Omental fat pad (tissue), 4 donors: ENCODE measurements around the gene SAMD15. TPM values are rescaled to one million over a fixed set of nuclear protein-coding genes. Genes with fewer than 3 reads are reported as not detected.

Source experiments
- ATAC-seq: fragments of 150-250 bp; one replicate; pipeline ENCODE4 v1.9.1; 2016; ENCODE audit warnings: mild to moderate bottlenecking, moderate library complexity; ENCODE audit not compliant: low FRiP score
- DNase-seq: peaks from one replicate; pipeline ENCODE4 v3.0.0-alpha.2; 2019; ENCODE audit warnings: low spot score
- CTCF ChIP-seq, 3 donors: fragments of 450-650 bp; IDR thresholded peaks; one replicate each; pipeline ENCODE4 v1.5.1; 2016 to 2017; ENCODE audit warnings: antibody characterized with exemption in 3 of 3, mild to moderate bottlenecking in 3 of 3, moderate library complexity in 2 of 3
- total RNA-seq, 4 donors: library from RNA; depleted of rRNA; stranded (reverse); fragments of >200 nt; gene quantifications; one replicate each; pipeline ENCODE4 v1.1.0, GENCODE V29; 2016

SAMD15 gene
- total RNA-seq, 4 donors from 2014 or later, result 0.25 to 2.2 (median 0.84) TPM; not detected in 1

- DNase-seq, result no peak
- ATAC-seq, result no peak
Observed at GRCh38 chr14:77421201-77421600, 44.0 kb downstream of the SAMD15 start.

GRCh38 chr14:77423423-77423822 lies 46.2 kb downstream of the SAMD15 start, which contains the start of gene NOXRED1:
TSS of gene NOXRED1 (minus strand) at chr14:77423523. CDS start at chr14:77422889, 634 bp downstream.
- DNase-seq (no peak), ATAC-seq (no peak)
- TF ChIP-seq CTCF (IDR thresholded peaks at IDR 0.05), result no peak

More at GRCh38 chr14:77421201-77421600, 44.0 kb downstream of the SAMD15 start:
- no peak for TF ChIP-seq CTCF (IDR thresholded peaks at IDR 0.05)

GRCh38 chr14:77424862-77425261 lies 47.7 kb downstream of the SAMD15 start:
- DNase-seq (no peak), ATAC-seq (no peak)
- no peak for TF ChIP-seq CTCF (IDR thresholded peaks at IDR 0.05)

- no peak for TF ChIP-seq CTCF (IDR thresholded peaks at IDR 0.05)
- ATAC-seq, result no peak
- no peak for DNase-seq
Observed at GRCh38 chr14:77426396-77426795, 49.2 kb downstream of the SAMD15 start.

- TF ChIP-seq CTCF (IDR thresholded peaks at IDR 0.05), result no peak
- no peak for ATAC-seq
- no peak for DNase-seq
Observed at GRCh38 chr14:77436042-77436441, 58.9 kb downstream of the SAMD15 start.

- ATAC-seq (no peak), DNase-seq (no peak)
- TF ChIP-seq CTCF (IDR thresholded peaks at IDR 0.05), result no peak
Observed at GRCh38 chr14:77438596-77438995, 61.4 kb downstream of the SAMD15 start.

GRCh38 chr14:77439861-77440260 lies 62.7 kb downstream of the SAMD15 start:
- no peak for TF ChIP-seq CTCF (IDR thresholded peaks at IDR 0.05)
- ATAC-seq (no peak), DNase-seq (no peak)

Other genes starting within 250 kb of the SAMD15 start
- gene ZDHHC22, start 235.6 kb upstream of the SAMD15 start, total RNA-seq, result not detected
- under 1 TPM in 1 of 4 donors, not detected in 3; 0.13 TPM for gene TMEM63C, start 195.6 kb upstream of the SAMD15 start, total RNA-seq
- not detected for gene NGB, start 106.2 kb upstream of the SAMD15 start, total RNA-seq
- 10 to 100 TPM; 14.3 to 23.3 (median 18.8) TPM for gene POMT2, start 56.5 kb upstream of the SAMD15 start, total RNA-seq
- 10 to 100 TPM; 18.9 to 34.2 (median 27.6) TPM for gene GSTZ1, start 56.3 kb upstream of the SAMD15 start, total RNA-seq
- 10 to 100 TPM; 10.1 to 15.8 (median 12.3) TPM for gene TMED8, start 285 bp upstream of the SAMD15 start, total RNA-seq
- gene NOXRED1, start 46.1 kb downstream of the SAMD15 start, total RNA-seq, result under 1 TPM in 2 of 4 donors, not detected in 2; 0.28 to 0.47 TPM
- gene VIPAS39, start 80.2 kb downstream of the SAMD15 start, total RNA-seq, result 10 to 100 TPM in 3 of 4 donors, 1 to 10 TPM in 1; 9.5 to 17.3 (median 14.3) TPM
- 100 to 1,000 TPM in 2 of 4 donors, 10 to 100 TPM in 2; 82.4 to 158 (median 101) TPM for gene AHSA1, start 80.7 kb downstream of the SAMD15 start, total RNA-seq
- 1 to 10 TPM in 2 of 4 donors, under 1 TPM in 1, not detected in 1; 0.72 to 2.3 (median 1.4) TPM for gene ISM2, start 121.4 kb downstream of the SAMD15 start, total RNA-seq
- gene SPTLC2, start 239.3 kb downstream of the SAMD15 start, total RNA-seq, result 10 to 100 TPM; 23.5 to 73.6 (median 52.3) TPM